GM13976 (cell line): Measurements from ENCODE around the gene FRG2C.
"Not testable (repeated sequence)": the region's sequence is repeated elsewhere in the genome, so short reads cannot be mapped to it uniquely, and the experiment has no call there.

Source experiments
- DNase-seq: peaks from one replicate; pipeline ENCODE4 v3.0.0; 2012; ENCODE audit warnings: low spot score
- CTCF ChIP-seq: IDR thresholded peaks from 2 replicates; pipeline ENCODE4 v1.5.1; 2012; ENCODE audit warnings: borderline replicate concordance, mild to moderate bottlenecking; ENCODE audit not compliant: insufficient read depth; ENCODE audit errors: extremely low read depth, missing control alignments, control extremely low read depth
- in situ Hi-C: fragments of 300-500 bp; cut with MboI; formaldehyde crosslinking; loops from one replicate; pipeline ENCODE4 v1.12.0; 2022; ENCODE audit warnings: low sequenced_read_pairs, mixed read lengths, inconsistent platforms; ENCODE audit not compliant: unreplicated experiment

The FRG2C gene

GRCh38 chr3:75650191-75650590 lies 13.9 kb upstream of the FRG2C start:
- no peak for DNase-seq
- in situ Hi-C loops: no loop called here
- TF ChIP-seq CTCF: no peak

- in situ Hi-C loops, DNase-seq: not testable (repeated sequence)
These were observed 8.8 kb upstream of the FRG2C start for GRCh38 chr3:75655101-75655904.

GRCh38 chr3:75655956-75656355 lies 8.2 kb upstream of the FRG2C start:
- in situ Hi-C loops, DNase-seq: not testable (repeated sequence)

GRCh38 chr3:75658411-75659107 lies 5.6 kb upstream of the FRG2C start:
- DNase-seq, in situ Hi-C loops: not testable (repeated sequence)

- DNase-seq, in situ Hi-C loops: not testable (repeated sequence)
These were observed 5.1 kb upstream of the FRG2C start for GRCh38 chr3:75659108-75659433.

- DNase-seq, in situ Hi-C loops: not testable (repeated sequence)
These were observed 1.5 kb downstream of the FRG2C start for GRCh38 chr3:75665626-75666025.

- in situ Hi-C loops, DNase-seq: not testable (repeated sequence)
These were observed 3.9 kb downstream of the FRG2C start for GRCh38 chr3:75667757-75668701.

- in situ Hi-C loops, DNase-seq: not testable (repeated sequence)
These were observed 4.7 kb downstream of the FRG2C start for GRCh38 chr3:75668759-75669347.

GRCh38 chr3:75669348-75670297 lies 5.5 kb downstream of the FRG2C start:
- in situ Hi-C loops, DNase-seq: not testable (repeated sequence)

GRCh38 chr3:75670298-75671286 lies 6.5 kb downstream of the FRG2C start:
- peak; percentile 18 for DNase-seq

GRCh38 chr3:75671287-75672139 lies 7.4 kb downstream of the FRG2C start:
- DNase-seq, in situ Hi-C loops: not testable (repeated sequence)

More at GRCh38 chr3:75670298-75671286, 6.5 kb downstream of the FRG2C start:
- in situ Hi-C loops: not testable (repeated sequence)

GRCh38 chr3:75672140-75672775 lies 8.1 kb downstream of the FRG2C start:
- DNase-seq, in situ Hi-C loops: not testable (repeated sequence)

- in situ Hi-C loops, DNase-seq: not testable (repeated sequence)
These were observed 19.8 kb downstream of the FRG2C start for GRCh38 chr3:75683965-75684364.
